Sciatic nerve (tissue), 2 donors: ENCODE data around the gene ERBB2. TPM values are rescaled to one million over a fixed set of nuclear protein-coding genes. Genes with fewer than 3 reads are reported as not detected.

Experiments used
- ATAC-seq: fragments of 200-7000 bp; cut with Tn5 transposase; one replicate; pipeline ENCODE4 v1.9.1; 2020; ENCODE audit warnings: mild to moderate bottlenecking, moderate library complexity
- DNase-seq: peaks from one replicate; pipeline ENCODE4 v3.0.0-alpha.2; 2020; ENCODE audit warnings: low spot score
- intact Hi-C: fragments of 100-400 bp; cut with DNase I; formaldehyde crosslinking; loops from one replicate; pipeline ENCODE4 v1.14.2; 2022
- total RNA-seq: library from RNA; stranded (reverse); fragmentation: NEBNext Ultra II Directional; extraction: Animal tissue kit (Norgen Biotek cat#: 25700); gene quantifications from one replicate; pipeline ENCODE4 v1.2.1, GENCODE V29; 2021
- donor health status: DM: no; HTN: no; CAD: no.
- donor health status: DM: no; HTN: no; CAD: no.

The ERBB2 gene
- total RNA-seq, 1 donor from 2014 or later, result 131 TPM

GRCh38 chr17:39664581-39665561 is 35.0 kb upstream of the ERBB2 start, which contains the start of gene TCAP:
TSS of gene TCAP (plus strand) at chr17:39665349. CDS start at chr17:39665360, 11 bp downstream.
- ATAC-seq (no peak), DNase-seq (no peak)
- intact Hi-C loops, result no loop called here

GRCh38 chr17:39665642-39666224 is 34.1 kb upstream of the ERBB2 start:
- intact Hi-C loops, result no loop called here
- ATAC-seq (peak; percentile 1), DNase-seq (no peak)

DNA sequence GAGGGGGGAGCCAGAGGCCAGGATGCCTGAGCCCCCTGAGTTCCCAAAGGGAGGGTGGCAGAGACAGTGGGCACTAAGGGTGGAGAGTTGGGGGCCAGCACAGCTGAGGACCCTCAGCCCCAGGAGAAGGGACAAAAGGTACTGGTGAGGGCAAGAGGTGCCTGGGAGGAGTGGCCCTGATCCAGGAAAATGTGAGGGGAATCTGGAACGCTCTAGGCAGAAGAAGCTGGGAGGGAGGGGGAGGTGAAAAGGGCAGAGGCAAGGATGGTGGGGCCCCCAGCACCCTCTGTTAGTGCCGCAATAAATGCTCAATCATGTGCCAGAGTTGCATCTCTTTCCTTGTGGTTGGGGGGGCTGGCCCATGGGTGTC is 33.6 kb upstream of the ERBB2 start:
- intact Hi-C loops, result no loop called here
- ATAC-seq, result no peak
- no peak for DNase-seq

DNA sequence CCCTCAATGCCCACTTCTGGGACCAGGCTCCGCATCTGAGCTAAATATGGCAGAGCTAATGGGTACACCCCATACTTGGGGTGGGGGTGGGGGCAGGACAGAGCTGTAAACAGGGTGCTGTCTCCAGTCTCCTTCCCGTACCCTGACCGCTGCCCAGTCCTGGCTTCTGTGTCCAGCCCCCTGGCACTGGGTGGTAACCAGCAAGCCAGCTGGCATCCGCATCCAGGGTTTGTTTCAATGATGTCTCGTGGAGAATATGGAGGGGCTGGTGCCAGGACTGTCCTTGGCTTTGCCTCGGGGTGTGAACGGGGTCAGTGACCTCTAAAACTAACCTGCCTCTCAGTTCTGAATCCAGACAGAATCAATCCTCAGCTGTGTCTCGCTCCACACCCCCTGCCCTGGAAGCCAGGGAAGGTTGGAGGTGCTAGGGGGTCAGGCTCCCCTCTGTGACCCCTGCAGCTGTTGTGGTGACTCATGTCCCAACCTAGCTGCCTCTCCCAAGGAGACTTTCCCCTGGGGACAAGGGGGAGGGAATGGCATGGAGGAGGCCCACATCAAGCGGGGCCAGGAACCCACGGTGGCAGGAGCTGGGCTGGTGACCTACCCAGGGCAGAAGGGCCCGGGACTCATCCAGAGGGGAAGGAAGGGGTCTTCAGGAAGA is 33.1 kb upstream of the ERBB2 start:
- DNase-seq (no peak), ATAC-seq (peak; percentile 9)
- intact Hi-C loops, result no loop called here

GRCh38 chr17:39667262-39667944 is 32.5 kb upstream of the ERBB2 start:
- intact Hi-C loops, result no loop called here
- no peak for DNase-seq
- peak; percentile 8 for ATAC-seq

GRCh38 chr17:39667945-39668924 is 31.6 kb upstream of the ERBB2 start, which contains the start of gene PNMT:
TSS of gene PNMT (plus strand) at chr17:39668453. CDS start at chr17:39668476, 23 bp downstream.
- DNase-seq (peak; percentile 82), ATAC-seq (peak; percentile 20)
- intact Hi-C loops, result no loop called here

GRCh38 chr17:39669897-39670735 is 29.7 kb upstream of the ERBB2 start:
- no peak for DNase-seq
- intact Hi-C loops, result loop anchor here (5.0 kb wide), 1 partner anchor 48 kb away; no protein-coding TSS in a partner anchor
- ATAC-seq, result no peak

GRCh38 chr17:39670746-39671145 is 29.1 kb upstream of the ERBB2 start:
- DNase-seq (no peak), ATAC-seq (no peak)
- intact Hi-C loops, result loop anchor here (5.0 kb wide), 1 partner anchor 48 kb away; no protein-coding TSS in a partner anchor

DNA sequence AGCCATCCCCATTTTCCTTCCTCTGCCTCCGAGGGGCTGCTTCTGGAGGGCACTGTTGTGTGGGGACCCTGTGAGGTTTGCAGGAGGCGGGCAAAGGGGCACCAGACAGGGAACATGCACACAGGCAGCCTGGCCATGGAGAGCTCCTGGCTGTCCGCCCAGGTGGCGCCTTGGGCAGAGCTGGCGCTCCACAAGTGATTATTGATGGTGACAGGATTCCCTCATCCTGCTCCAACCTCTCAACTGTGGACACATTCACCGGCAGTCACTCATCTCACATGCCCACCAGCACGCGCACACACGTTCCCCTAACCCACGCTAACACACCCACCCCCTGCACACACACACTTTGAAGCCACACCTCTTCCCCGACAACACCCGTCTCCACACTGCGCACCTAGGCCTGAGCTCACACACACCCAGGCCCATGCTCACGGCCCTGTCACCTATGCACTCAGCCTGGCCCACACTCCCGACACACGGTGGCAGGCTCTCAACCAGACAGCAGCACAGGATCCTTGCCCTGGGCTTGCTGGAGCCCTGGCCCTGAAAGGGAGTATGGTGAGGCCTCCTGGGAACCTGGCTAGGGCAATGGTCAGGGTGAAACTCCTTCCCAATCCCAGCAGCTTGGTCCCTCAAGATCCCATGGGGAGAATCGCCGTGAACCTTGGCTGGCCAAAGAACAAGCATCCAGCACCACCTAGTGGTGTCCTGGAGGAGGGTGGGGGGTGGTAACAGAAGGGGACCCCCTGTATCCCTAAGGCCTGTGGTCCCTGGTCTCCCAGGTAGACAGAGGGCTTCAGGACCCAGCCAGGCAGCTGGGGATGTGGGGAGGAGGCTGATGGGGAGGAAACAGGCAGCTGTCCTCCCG is 28.0 kb upstream of the ERBB2 start:
- ATAC-seq (no peak), DNase-seq (no peak)
- intact Hi-C loops, result loop anchor here (5.0 kb wide), 1 partner anchor 50 kb away; no protein-coding TSS in a partner anchor

GRCh38 chr17:39672522-39673334 is 27.1 kb upstream of the ERBB2 start:
- ATAC-seq, result no peak
- intact Hi-C loops, result loop anchor here (5.0 kb wide), 1 partner anchor 50 kb away; no protein-coding TSS in a partner anchor

GRCh38 chr17:39673335-39674081 is 26.4 kb upstream of the ERBB2 start:
- intact Hi-C loops, result loop anchor here (5.0 kb wide), 1 partner anchor 51 kb away; no protein-coding TSS in a partner anchor
- no peak for ATAC-seq
- no peak for DNase-seq

More at GRCh38 chr17:39672522-39673334, 27.1 kb upstream of the ERBB2 start:
- DNase-seq, result no peak

- no peak for ATAC-seq
- intact Hi-C loops, result loop anchor here (5.0 kb wide), 1 partner anchor 52 kb away; no protein-coding TSS in a partner anchor
Measured at GRCh38 chr17:39674179-39674578, 25.7 kb upstream of the ERBB2 start.

DNA sequence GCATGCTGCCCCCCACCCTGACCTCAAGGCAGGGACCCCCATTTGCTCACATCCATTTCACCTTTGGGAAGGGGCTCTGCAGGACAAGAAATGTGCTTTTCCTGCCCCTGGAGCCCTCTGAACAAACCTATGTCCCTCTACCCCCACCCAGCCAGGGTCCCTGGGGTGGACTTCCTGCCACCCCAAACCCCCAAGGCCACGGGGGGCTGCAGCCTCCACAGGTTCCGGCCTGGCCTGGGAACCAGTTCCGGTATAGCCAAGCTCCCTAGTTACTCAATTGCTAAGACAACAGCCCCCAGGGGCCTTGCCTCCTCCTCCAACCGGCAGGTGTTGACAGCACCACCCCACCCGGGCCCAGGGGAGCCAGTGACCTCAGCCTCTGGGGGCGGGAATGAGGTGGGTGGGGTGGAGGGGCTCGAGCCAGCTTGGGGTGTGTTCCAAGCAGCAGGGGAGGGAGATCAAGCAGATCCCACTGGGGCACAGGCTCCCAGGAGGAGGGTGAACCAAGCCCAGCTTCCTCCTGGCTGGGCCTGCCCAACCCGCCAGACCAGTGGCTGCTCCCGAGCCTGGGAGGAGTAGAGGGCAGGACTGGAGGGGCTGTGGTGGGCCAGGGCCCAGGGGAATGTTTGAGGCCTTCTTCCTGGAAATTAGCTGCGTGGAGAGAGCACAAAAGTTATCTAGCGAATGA is 25.0 kb upstream of the ERBB2 start:
- intact Hi-C loops, result loop anchor here (5.0 kb wide), 1 partner anchor 53 kb away; no protein-coding TSS in a partner anchor
- peak; percentile 61 for ATAC-seq
- no peak for DNase-seq

More at GRCh38 chr17:39674179-39674578, 25.7 kb upstream of the ERBB2 start:
- no peak for DNase-seq
